Suprapubic skin (tissue), 4 donors: ENCODE data around the gene ONECUT3. TPM values are rescaled to one million over a fixed set of nuclear protein-coding genes. Genes with fewer than 3 reads are reported as not detected.
"Not testable (repeated sequence)": the region's sequence is repeated elsewhere in the genome, so short reads cannot be mapped to it uniquely, and the experiment has no call there.

Experiments
- DNase-seq, 2 donors: peaks; one replicate each; pipeline ENCODE4 v3.0.0-alpha.2; 2019; ENCODE audit warnings: low spot score in 2 of 2
- H3K27ac ChIP-seq: fragments of 200-600 bp; sonication (generic); one replicate; pipeline ENCODE4 v1.5.1; 2019
- H3K27me3 ChIP-seq: fragments of 200-600 bp; sonication (generic); one replicate; pipeline ENCODE4 v1.5.1; 2019
- H3K36me3 ChIP-seq: fragments of 200-600 bp; sonication (generic); one replicate; pipeline ENCODE4 v1.5.1; 2019
- H3K4me1 ChIP-seq: fragments of 200-600 bp; sonication (generic); one replicate; pipeline ENCODE4 v1.5.1; 2019
- H3K4me3 ChIP-seq: fragments of 200-600 bp; sonication (generic); one replicate; pipeline ENCODE4 v1.5.1; 2019; ENCODE audit warnings: mild to moderate bottlenecking
- H3K9me3 ChIP-seq: fragments of 200-600 bp; sonication (generic); one replicate; pipeline ENCODE4 v1.5.1; 2019
- EP300 ChIP-seq: sonication (generic); formaldehyde crosslinking; IDR thresholded peaks from one replicate; pipeline ENCODE4 v1.6.1; 2017; ENCODE audit warnings: antibody characterized with exemption
- POLR2A ChIP-seq, 2 donors: fragments of 450-650 bp; IDR thresholded peaks; one replicate each; pipeline ENCODE4 v1.6.1; 2017; ENCODE audit warnings: antibody characterized with exemption in 2 of 2, mild to moderate bottlenecking in 2 of 2, moderate library complexity in 2 of 2
- POLR2AphosphoS5 ChIP-seq, 3 donors: sonication (generic); formaldehyde crosslinking; IDR thresholded peaks; one replicate each; pipeline ENCODE4 v1.6.1; 2017; ENCODE audit warnings: antibody characterized with exemption in 3 of 3
- WGBS: methylation state at CpG from one replicate; pipeline ENCODE4 v1.1.5; 2018; 5-methylcytosine and 5-hydroxymethylcytosine counted together
- total RNA-seq, 4 donors: library from RNA; depleted of rRNA; stranded (reverse); fragments of >200 nt; gene quantifications; one replicate each; pipeline ENCODE4 v1.1.0, GENCODE V29; 2016
- TF ChIP-seq, protein P1 (sequence below), 2 donors: fragments of 200-600 bp in 1 of 2; fragments of 450-650 bp in 1 of 2; sonication (generic) in 1 of 2; IDR thresholded peaks; one replicate each; pipeline ENCODE4 v1.5.1; 2016 to 2019; ENCODE audit warnings: antibody characterized with exemption in 2 of 2, mild to moderate bottlenecking in 1 of 2, moderate library complexity in 1 of 2

ONECUT3 gene
- total RNA-seq, 4 donors from 2014 or later: not detected

DNA sequence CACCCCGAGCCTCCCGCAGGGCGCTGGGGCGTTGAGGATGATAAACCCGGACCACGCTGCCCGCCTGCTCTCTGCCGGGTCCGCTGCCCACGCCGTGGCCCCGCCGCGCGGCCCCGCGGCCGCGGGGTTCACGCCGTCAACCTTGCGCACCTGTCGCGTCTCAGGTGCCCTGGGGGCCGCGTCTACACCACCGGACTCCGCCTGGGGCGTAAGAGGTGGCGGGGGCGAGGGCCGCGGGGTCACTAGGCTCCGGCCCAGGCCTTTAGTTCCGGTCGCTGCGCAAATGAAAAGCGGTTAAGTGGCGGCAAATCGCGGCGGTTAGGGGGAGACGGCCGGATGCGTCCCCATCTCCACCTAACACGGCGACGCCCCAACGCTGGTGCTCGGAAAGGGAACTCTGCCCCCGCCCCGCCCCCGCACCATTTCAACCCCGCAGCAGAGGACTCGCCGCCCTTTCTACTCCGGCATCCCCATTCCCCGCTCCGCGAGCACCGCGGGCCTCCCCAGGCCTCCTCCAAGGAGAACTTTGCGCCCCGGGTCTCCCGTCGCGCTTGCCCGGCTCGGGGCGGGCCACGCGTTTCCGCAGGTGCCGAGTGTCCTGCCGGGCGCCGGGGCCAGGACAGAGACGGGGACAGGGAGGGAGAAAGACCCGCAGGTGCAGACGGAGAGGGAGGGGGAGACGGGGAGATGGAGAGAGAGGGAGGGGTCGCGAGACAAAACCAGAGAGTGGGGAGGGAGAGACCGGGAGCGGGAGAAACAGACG is 4.3 kb downstream of the ONECUT3 start:
- peaks cover 20% of the 10 kb centered on the region for H3K4me1 ChIP-seq
- no peaks in the 10 kb centered on the region for H3K36me3 ChIP-seq
- no peak for DNase-seq
- H3K27me3 ChIP-seq: peaks cover 99% of the 10 kb centered on the region
- H3K27ac ChIP-seq: no peak overlapping the region
- TF ChIP-seq POLR2AphosphoS5 (IDR thresholded peaks at IDR 0.05): no peak
- TF ChIP-seq POLR2A (IDR thresholded peaks at IDR 0.05): no peak
- WGBS: 2% methylated on average over 24 of the region's 86 CpGs
- H3K9me3 ChIP-seq: no peaks in the 10 kb centered on the region
- H3K4me3 ChIP-seq: no peak overlapping the region

DNA sequence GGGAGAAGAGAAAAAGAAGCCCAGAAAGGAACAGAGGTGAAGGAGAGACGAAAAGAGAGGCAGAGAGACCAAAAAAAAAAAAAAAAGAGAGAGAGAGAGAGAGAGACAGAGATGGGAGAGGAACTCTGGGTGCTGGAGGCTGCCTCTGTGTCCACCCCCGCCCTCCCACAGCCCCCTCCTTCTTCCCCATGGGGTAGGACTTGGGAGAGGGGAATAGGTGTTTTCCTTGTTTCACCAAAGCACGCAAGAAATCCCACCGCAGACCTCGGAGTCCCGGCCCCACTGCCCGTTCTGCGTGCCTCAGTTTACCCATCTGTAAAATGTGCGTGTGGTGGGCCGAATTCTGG is 4.9 kb downstream of the ONECUT3 start:
- Histone ChIP-seq H3K4me3 (no peak overlapping the region), H3K27ac (no peak overlapping the region), H3K9me3 (no peaks in the 10 kb centered on the region), H3K36me3 (no peaks in the 10 kb centered on the region), H3K27me3 (peaks cover 99% of the 10 kb centered on the region), H3K4me1 (peaks cover 20% of the 10 kb centered on the region)
- 11% methylated on average over 10 of the region's 10 CpGs for WGBS
- TF ChIP-seq POLR2AphosphoS5 (IDR thresholded peaks at IDR 0.05): no peak
- TF ChIP-seq EP300: no peak
- TF ChIP-seq, protein P1, sequence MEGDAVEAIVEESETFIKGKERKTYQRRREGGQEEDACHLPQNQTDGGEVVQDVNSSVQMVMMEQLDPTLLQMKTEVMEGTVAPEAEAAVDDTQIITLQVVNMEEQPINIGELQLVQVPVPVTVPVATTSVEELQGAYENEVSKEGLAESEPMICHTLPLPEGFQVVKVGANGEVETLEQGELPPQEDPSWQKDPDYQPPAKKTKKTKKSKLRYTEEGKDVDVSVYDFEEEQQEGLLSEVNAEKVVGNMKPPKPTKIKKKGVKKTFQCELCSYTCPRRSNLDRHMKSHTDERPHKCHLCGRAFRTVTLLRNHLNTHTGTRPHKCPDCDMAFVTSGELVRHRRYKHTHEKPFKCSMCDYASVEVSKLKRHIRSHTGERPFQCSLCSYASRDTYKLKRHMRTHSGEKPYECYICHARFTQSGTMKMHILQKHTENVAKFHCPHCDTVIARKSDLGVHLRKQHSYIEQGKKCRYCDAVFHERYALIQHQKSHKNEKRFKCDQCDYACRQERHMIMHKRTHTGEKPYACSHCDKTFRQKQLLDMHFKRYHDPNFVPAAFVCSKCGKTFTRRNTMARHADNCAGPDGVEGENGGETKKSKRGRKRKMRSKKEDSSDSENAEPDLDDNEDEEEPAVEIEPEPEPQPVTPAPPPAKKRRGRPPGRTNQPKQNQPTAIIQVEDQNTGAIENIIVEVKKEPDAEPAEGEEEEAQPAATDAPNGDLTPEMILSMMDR (IDR thresholded peaks at IDR 0.05): no peak
- no peak for TF ChIP-seq POLR2A (IDR thresholded peaks at IDR 0.05)
- DNase-seq: no peak

DNA sequence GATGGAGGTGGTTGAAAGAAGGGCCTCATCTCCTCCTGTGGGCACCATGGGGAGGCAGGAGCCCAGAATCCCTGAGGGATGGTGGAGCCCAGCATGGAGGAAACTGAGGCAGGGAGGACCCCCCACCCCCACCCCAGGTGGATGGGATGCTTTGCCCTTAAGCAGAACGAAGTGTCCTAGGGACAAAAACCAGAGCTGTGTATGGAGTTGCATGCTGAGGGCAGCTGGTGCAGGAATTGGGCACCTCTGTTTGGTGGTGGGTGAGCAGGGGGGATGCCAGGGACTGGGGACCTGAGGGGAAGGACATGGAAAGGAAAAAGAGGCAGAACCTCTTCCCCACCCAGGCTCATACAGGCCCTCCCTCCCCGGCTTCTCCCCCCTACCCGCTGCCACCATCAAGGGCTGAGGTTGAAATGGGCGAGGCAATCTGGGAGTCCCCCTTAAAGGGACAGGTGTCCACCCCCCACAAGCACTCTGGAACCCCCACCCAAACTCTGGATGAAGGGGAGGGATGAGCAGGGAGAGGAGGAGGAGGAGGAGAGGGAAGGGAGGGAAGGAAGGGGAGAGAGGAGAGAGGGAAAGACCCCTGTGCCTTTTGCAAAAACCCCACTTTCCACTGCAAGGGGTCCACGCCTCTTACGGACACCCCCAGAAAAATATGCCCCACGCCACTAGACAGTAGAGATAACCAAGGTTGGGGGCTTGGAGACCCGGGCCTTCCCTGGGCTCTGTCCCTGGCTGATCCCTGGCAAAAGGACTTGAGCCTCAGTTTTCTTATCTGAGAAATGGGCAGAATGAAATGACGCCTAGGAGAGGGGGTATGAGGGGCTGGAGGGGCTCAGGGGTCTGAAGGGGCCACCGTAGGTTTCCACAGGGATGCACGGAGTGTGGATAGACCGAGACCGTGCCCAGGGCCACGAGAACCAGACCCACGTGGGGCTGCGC is 5.9 kb downstream of the ONECUT3 start:
- no peaks in the 10 kb centered on the region for H3K9me3 ChIP-seq

DNA sequence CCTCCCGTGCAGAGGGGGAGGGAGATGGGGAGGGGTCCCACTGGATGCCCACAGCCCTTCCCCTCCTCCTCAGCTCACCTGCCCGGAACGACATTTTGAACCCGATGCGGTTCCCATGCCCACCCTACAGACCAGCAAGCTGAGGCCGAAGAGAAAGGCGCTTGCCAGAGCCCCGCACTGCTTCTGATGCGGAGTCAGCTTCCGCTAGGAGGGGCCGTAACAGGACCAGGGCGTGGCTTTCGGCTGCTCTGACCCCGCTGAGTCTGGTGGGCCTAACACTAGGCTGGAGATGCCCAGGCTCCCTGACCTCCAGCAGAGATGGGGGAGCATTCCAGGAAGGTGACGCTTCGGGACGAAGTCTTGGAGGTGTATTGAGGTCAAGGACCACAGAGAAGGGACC is 6.7 kb downstream of the ONECUT3 start:
- Histone ChIP-seq H3K4me1 (peaks cover 15% of the 10 kb centered on the region), H3K27me3 (peaks cover 100% of the 10 kb centered on the region), H3K36me3 (no peaks in the 10 kb centered on the region), H3K27ac (no peak overlapping the region), H3K4me3 (no peak overlapping the region), H3K9me3 (no peaks in the 10 kb centered on the region)
- no peak for TF ChIP-seq POLR2A (IDR thresholded peaks at IDR 0.05)
- TF ChIP-seq EP300: no peak
- TF ChIP-seq, protein P1 (IDR thresholded peaks at IDR 0.05): no peak
- no peak for TF ChIP-seq POLR2AphosphoS5 (IDR thresholded peaks at IDR 0.05)
- WGBS: no CpG with 5 or more reads among the region's 17 CpGs
- DNase-seq: no peak

More for the DNA sequence above, 5.9 kb downstream of the ONECUT3 start:
- peaks cover 100% of the 10 kb centered on the region for H3K27me3 ChIP-seq
- H3K27ac ChIP-seq: no peak overlapping the region
- H3K4me1 ChIP-seq: peaks cover 20% of the 10 kb centered on the region
- TF ChIP-seq POLR2A (IDR thresholded peaks at IDR 0.05) (no peak), EP300 (no peak), POLR2AphosphoS5 (IDR thresholded peaks at IDR 0.05) (no peak)
- TF ChIP-seq, protein P1 (IDR thresholded peaks at IDR 0.05): no peak
- no peaks in the 10 kb centered on the region for H3K36me3 ChIP-seq
- WGBS: 13% methylated on average over 8 of the region's 16 CpGs
- no peak overlapping the region for H3K4me3 ChIP-seq
- no peak for DNase-seq

DNA sequence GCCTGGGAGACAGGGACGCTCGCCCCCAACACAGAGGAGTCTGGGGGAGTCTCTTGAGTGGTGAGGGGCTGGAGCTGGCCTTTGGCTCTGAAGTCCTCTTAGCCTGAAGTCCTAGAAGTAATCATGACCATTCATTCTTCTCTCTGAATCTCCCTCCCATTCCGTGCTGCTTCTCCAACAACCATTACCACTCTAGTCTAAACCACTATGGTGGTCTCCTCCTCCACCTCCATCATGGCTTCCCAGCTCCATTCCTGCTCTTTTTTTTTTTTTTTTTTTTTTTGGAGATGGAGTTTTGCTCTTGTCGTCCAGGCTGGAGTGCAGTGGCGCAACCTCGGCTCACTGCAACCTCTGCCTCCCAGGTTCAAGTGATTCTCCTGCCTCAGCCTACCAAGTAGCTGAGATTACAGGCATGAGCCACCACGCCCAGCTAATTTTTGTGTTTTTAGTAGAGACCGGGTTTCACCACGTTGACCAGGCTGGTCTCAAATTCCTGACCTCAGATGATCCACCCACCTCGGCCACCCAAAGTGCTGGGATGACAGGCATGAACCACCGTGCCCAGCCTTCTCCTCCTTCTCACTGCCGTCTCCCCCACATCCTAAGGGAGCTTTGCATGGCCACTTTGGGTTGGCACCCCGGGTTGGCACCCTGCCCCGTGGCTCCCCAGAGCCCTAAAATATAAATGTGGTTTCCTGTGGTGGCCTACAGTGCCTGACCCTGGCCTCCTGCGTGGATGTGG is 7.7 kb downstream of the ONECUT3 start:
- peaks cover 10% of the 10 kb centered on the region for H3K4me1 ChIP-seq
- not testable (repeated sequence) for H3K9me3 ChIP-seq, H3K36me3 ChIP-seq, DNase-seq, H3K4me3 ChIP-seq, H3K27ac ChIP-seq
- WGBS: 25% methylated on average over 11 of the region's 15 CpGs
- H3K27me3 ChIP-seq: peaks cover 100% of the 10 kb centered on the region
